CD4-positive, CD25-positive, alpha-beta regulatory T cell (primary cell): ENCODE results near the gene PDHA1. TPM values are rescaled to one million over a fixed set of nuclear protein-coding genes. Genes with fewer than 3 reads are reported as not detected.

ENCODE experiments used
- ATAC-seq, 2 donors: fragments of 150-1000 bp; cut with Tn5 transposase; one replicate each; pipeline ENCODE4 v1.10.0; 2021; ENCODE audit warnings: low read depth in 2 of 2, moderate number of reproducible peaks in 2 of 2, moderate library complexity in 1 of 2
- DNase-seq, 3 donors: peaks; one replicate each; pipeline versions ENCODE4 v3.0.0 to v3.0.0-alpha.2; 2012 to 2022; ENCODE audit warnings: mixed read lengths in 1 of 3
- H3K27ac ChIP-seq: one replicate; pipeline ENCODE4 v1.7.0; 2013; ENCODE audit warnings: mild to moderate bottlenecking, low read length; ENCODE audit not compliant: insufficient read depth, poor library complexity, severe bottlenecking
- H3K27me3 ChIP-seq: one replicate; pipeline ENCODE4 v1.7.0; 2013; ENCODE audit warnings: low read length; ENCODE audit not compliant: control insufficient read depth, insufficient read depth
- H3K36me3 ChIP-seq: one replicate; pipeline ENCODE4 v1.7.0; 2013; ENCODE audit warnings: mild to moderate bottlenecking, low read length, moderate library complexity; ENCODE audit not compliant: control insufficient read depth, insufficient read depth
- H3K4me1 ChIP-seq: 2 replicates; pipeline ENCODE4 v1.7.0; 2013; ENCODE audit warnings: mild to moderate bottlenecking, low read length; ENCODE audit not compliant: insufficient read depth, control insufficient read depth, poor library complexity, severe bottlenecking
- H3K4me3 ChIP-seq: one replicate; pipeline ENCODE4 v1.7.0; 2013; ENCODE audit warnings: low read depth, mild to moderate bottlenecking, low read length, moderate library complexity
- H3K9me3 ChIP-seq, 2 experiments: 1 replicate in 1 of 2; 2 replicates in 1 of 2; pipeline ENCODE4 v1.7.0; 2013; ENCODE audit warnings: low read length in 2 of 2, mild to moderate bottlenecking in 1 of 2, moderate library complexity in 1 of 2; ENCODE audit not compliant: control insufficient read depth in 2 of 2
- H3K27ac Mint-ChIP-seq, 3 donors: one replicate each; pipeline ENCODE4 v1.8.0; 2020 to 2022; ENCODE audit warnings: mild to moderate bottlenecking in 3 of 3, mixed read lengths in 3 of 3, moderate library complexity in 2 of 3
- H3K27me3 Mint-ChIP-seq: one replicate; pipeline ENCODE4 v1.8.0; 2022; ENCODE audit warnings: mild to moderate bottlenecking, mixed read lengths
- H3K36me3 Mint-ChIP-seq: one replicate; pipeline ENCODE4 v1.8.0; 2020; ENCODE audit warnings: mixed read lengths
- H3K4me1 Mint-ChIP-seq, 4 donors: one replicate each; pipeline ENCODE4 v1.8.0; 2020 to 2022; ENCODE audit warnings: mixed read lengths in 4 of 4, mild to moderate bottlenecking in 1 of 4
- H3K4me3 Mint-ChIP-seq, 4 donors: one replicate each; pipeline ENCODE4 v1.8.0; 2020 to 2022; ENCODE audit warnings: mild to moderate bottlenecking in 4 of 4, mixed read lengths in 4 of 4, moderate library complexity in 3 of 4
- H3K9me3 Mint-ChIP-seq, 7 donors: one replicate each; pipeline ENCODE4 v1.8.0; 2020 to 2022; ENCODE audit warnings: mixed read lengths in 7 of 7, mild to moderate bottlenecking in 3 of 7, moderate library complexity in 2 of 7
- polyA plus RNA-seq, 4 donors: library from polyadenylated mRNA; unstranded; fragments of 300-500 nt; fragmentation: Illumina TruSeq; gene quantifications; one replicate each; pipeline ENCODE4 v1.2.3, GENCODE V29; 2021
- total RNA-seq: library from RNA; stranded (reverse); gene quantifications from one replicate; pipeline ENCODE4 v1.2.3, GENCODE V29; 2022

PDHA1 gene
- total and polyA plus RNA-seq, 5 donors from 2014 or later = 50.5 to 103 (median 66.5) TPM

GRCh38 chrX:19377799-19378198 lies 34.1 kb downstream of the PDHA1 start:
- Histone ChIP-seq H3K9me3 (no peaks in the 10 kb centered on the region), H3K4me3 (no peak overlapping the region), H3K4me1 (no peaks in the 10 kb centered on the region), H3K27ac (no peak overlapping the region), H3K36me3 (no peaks in the 10 kb centered on the region), H3K27me3 (no peaks in the 10 kb centered on the region)
- DNase-seq (no peak), ATAC-seq (no peak)
- Mint-ChIP-seq H3K9me3 (no peaks in the 10 kb centered on the region), H3K27ac (no peak overlapping the region), H3K4me1 (peaks cover 0 to under 1% (median 0%) of the 10 kb centered on the region in 4 donors), H3K27me3 (peaks cover under 1% of the 10 kb centered on the region), H3K36me3 (no peaks in the 10 kb centered on the region), H3K4me3 (no peak overlapping the region)

- DNase-seq = no peak
Observed at GRCh38 chrX:19381326-19381725, 37.6 kb downstream of the PDHA1 start.

GRCh38 chrX:19382555-19383145 lies 38.9 kb downstream of the PDHA1 start:
- ATAC-seq (peak in 1 of 2 donors; percentile 37), DNase-seq (peak; percentile 5 to 52 (median 24))
- no peaks in the 10 kb centered on the region for H3K4me1 Mint-ChIP-seq
- Histone ChIP-seq H3K9me3 (no peaks in the 10 kb centered on the region), H3K27me3 (no peaks in the 10 kb centered on the region), H3K27ac (no peak overlapping the region), H3K36me3 (no peaks in the 10 kb centered on the region), H3K4me1 (no peaks in the 10 kb centered on the region), H3K4me3 (no peak overlapping the region)
- H3K4me3 Mint-ChIP-seq = no peak overlapping the region
- no peaks in the 10 kb centered on the region for H3K9me3 Mint-ChIP-seq
- H3K36me3 Mint-ChIP-seq = no peaks in the 10 kb centered on the region
- H3K27ac Mint-ChIP-seq = no peak overlapping the region
- H3K27me3 Mint-ChIP-seq = peaks cover 6% of the 10 kb centered on the region

More at GRCh38 chrX:19381326-19381725, 37.6 kb downstream of the PDHA1 start:
- H3K4me3 ChIP-seq = no peak overlapping the region
- no peaks in the 10 kb centered on the region for H3K27me3 ChIP-seq
- Mint-ChIP-seq H3K36me3 (no peaks in the 10 kb centered on the region), H3K9me3 (no peaks in the 10 kb centered on the region), H3K4me3 (no peak overlapping the region), H3K27ac (no peak overlapping the region), H3K27me3 (peaks cover 6% of the 10 kb centered on the region), H3K4me1 (no peaks in the 10 kb centered on the region)
- no peaks in the 10 kb centered on the region for H3K36me3 ChIP-seq
- no peak overlapping the region for H3K27ac ChIP-seq
- ATAC-seq = no peak
- no peaks in the 10 kb centered on the region for H3K9me3 ChIP-seq
- no peaks in the 10 kb centered on the region for H3K4me1 ChIP-seq

DNA sequence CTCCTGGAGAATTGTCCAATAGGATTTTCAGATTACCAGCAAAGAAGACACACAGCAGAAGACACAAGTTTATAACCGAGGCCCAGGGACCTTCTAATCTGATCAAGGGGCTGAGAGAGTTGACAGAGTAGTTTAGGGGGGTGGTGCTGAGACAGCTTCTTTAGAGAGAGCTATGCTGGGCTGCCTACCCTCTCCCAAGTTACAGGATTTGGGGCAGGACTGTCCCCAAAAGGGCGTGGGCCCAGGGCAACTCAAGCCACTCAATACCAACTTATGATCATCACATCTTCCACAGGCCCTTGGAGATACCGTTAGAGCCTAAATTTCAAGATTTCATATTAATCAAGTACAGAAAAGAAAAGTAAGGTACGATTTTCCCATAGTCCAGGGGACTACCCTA lies 43.0 kb downstream of the PDHA1 start:
- Histone ChIP-seq H3K27me3 (no peaks in the 10 kb centered on the region), H3K9me3 (no peaks in the 10 kb centered on the region), H3K36me3 (no peaks in the 10 kb centered on the region), H3K27ac (no peak overlapping the region), H3K4me1 (no peaks in the 10 kb centered on the region), H3K4me3 (no peak overlapping the region)
- H3K9me3 Mint-ChIP-seq = no peaks in the 10 kb centered on the region
- no peak overlapping the region for H3K4me3 Mint-ChIP-seq
- ATAC-seq (no peak), DNase-seq (no peak)
- no peaks in the 10 kb centered on the region for H3K4me1 Mint-ChIP-seq
- H3K27me3 Mint-ChIP-seq = peaks cover 6% of the 10 kb centered on the region
- no peak overlapping the region for H3K27ac Mint-ChIP-seq
- H3K36me3 Mint-ChIP-seq = no peaks in the 10 kb centered on the region

DNA sequence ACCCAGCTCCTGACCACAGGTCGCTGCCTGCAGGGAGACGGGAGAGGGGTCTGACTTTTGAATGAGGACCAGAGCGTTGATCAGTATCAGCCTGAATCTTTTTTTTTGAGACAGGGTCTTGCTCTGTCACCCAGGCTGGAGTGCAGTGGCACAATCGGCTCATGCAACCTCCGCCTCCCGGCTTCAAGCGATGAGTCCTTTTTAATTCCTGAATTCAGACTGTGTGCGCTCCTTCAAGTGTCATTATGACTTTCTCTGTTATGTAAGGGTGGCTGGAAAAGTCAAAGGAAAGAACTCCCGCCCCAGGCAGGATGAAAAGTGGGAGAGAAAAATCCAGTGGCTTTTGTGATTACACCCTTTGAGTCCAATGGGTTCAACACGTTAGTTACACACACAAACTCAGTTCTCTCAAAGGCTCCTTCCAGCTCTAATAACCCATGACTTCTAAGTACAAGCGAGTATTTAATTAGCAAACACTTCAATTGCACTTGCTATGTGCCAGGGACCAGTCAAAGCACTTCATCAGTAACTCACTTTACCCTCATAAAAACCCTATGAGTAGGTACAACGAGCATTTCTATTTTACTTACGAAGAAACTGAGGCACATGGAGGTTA lies 44.4 kb downstream of the PDHA1 start:
- Mint-ChIP-seq H3K27ac (no peak overlapping the region), H3K36me3 (no peaks in the 10 kb centered on the region), H3K4me1 (no peaks in the 10 kb centered on the region), H3K9me3 (no peaks in the 10 kb centered on the region), H3K27me3 (peaks cover 2% of the 10 kb centered on the region), H3K4me3 (no peak overlapping the region)
- H3K27me3 ChIP-seq = no peaks in the 10 kb centered on the region
- no peaks in the 10 kb centered on the region for H3K4me1 ChIP-seq
- H3K27ac ChIP-seq = no peak overlapping the region
- ATAC-seq = no peak
- no peak overlapping the region for H3K4me3 ChIP-seq
- H3K9me3 ChIP-seq = no peaks in the 10 kb centered on the region
- no peak for DNase-seq
- no peaks in the 10 kb centered on the region for H3K36me3 ChIP-seq

DNA sequence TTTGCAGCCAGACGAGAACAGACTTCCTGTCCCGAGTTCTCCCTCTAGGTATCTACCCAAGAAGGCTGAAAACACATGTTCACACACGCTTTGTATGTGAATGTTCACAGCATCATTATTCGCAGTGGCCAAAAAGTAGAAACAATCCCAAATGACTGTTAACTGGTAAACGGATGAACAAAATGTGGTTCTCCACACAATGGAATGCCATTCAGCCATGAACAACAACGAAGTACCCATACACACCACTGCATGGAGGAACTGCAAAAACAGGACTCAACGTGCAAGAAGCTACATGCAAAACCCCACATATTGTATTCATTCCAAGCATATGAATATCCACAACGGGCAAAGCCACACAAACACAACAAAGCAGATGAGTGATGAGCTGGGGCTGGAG lies 45.0 kb downstream of the PDHA1 start:
- Histone ChIP-seq H3K27ac (no peak overlapping the region), H3K27me3 (no peaks in the 10 kb centered on the region), H3K36me3 (no peaks in the 10 kb centered on the region), H3K4me3 (no peak overlapping the region), H3K4me1 (no peaks in the 10 kb centered on the region), H3K9me3 (no peaks in the 10 kb centered on the region)
- H3K27ac Mint-ChIP-seq = no peak overlapping the region
- no peaks in the 10 kb centered on the region for H3K9me3 Mint-ChIP-seq
- DNase-seq (no peak), ATAC-seq (no peak)
- no peak overlapping the region for H3K4me3 Mint-ChIP-seq
- H3K27me3 Mint-ChIP-seq = no peaks in the 10 kb centered on the region
- no peaks in the 10 kb centered on the region for H3K4me1 Mint-ChIP-seq
- no peaks in the 10 kb centered on the region for H3K36me3 Mint-ChIP-seq

- no peak overlapping the region for H3K4me3 ChIP-seq
- no peaks in the 10 kb centered on the region for H3K27me3 ChIP-seq
- no peaks in the 10 kb centered on the region for H3K9me3 ChIP-seq
- H3K9me3 Mint-ChIP-seq = no peaks in the 10 kb centered on the region
- H3K36me3 Mint-ChIP-seq = no peaks in the 10 kb centered on the region
- H3K4me1 Mint-ChIP-seq = no peaks in the 10 kb centered on the region
- no peaks in the 10 kb centered on the region for H3K36me3 ChIP-seq
- no peak for DNase-seq
- ATAC-seq = no peak
- H3K27ac ChIP-seq = no peak overlapping the region
- no peak overlapping the region for H3K4me3 Mint-ChIP-seq
- no peak overlapping the region for H3K27ac Mint-ChIP-seq
- H3K27me3 Mint-ChIP-seq = no peaks in the 10 kb centered on the region
- H3K4me1 ChIP-seq = no peaks in the 10 kb centered on the region
Observed at GRCh38 chrX:19389227-19389845, 45.6 kb downstream of the PDHA1 start.

DNA sequence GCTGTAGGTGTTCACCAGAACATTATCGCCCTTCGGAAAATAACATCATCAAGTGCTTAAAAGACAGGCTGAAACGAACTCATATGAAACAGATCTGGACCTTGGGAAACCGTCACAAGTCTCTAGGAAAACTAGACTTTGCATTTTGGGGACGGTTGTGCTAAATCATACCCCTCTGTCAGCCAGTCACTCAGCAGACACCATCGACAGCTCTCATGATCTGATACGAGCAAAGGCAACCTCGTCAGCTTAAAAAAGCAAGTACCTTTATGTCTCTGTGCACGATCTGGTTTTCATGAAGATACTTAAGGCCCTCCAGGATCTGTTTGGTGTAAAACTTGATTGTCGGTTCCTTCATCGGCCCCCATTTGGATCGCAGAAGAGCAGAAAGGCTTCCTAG lies 48.4 kb downstream of the PDHA1 start:
- Mint-ChIP-seq H3K27me3 (peaks cover 9% of the 10 kb centered on the region), H3K4me1 (no peaks in the 10 kb centered on the region), H3K36me3 (no peaks in the 10 kb centered on the region), H3K4me3 (no peak overlapping the region), H3K9me3 (no peaks in the 10 kb centered on the region), H3K27ac (no peak overlapping the region)
- no peaks in the 10 kb centered on the region for H3K27me3 ChIP-seq
- no peaks in the 10 kb centered on the region for H3K4me1 ChIP-seq
- no peak for DNase-seq
- no peak overlapping the region for H3K4me3 ChIP-seq
- H3K36me3 ChIP-seq = no peaks in the 10 kb centered on the region
- ATAC-seq = no peak
- H3K27ac ChIP-seq = no peak overlapping the region
- H3K9me3 ChIP-seq = no peaks in the 10 kb centered on the region
